G401 (cell line): ENCODE data around the gene CYP27A1. TPM values are rescaled to one million over a fixed set of nuclear protein-coding genes. Genes with fewer than 3 reads are reported as not detected.

ENCODE experiments used
- total RNA-seq: library from RNA; depleted of rRNA; stranded (reverse); fragments of >200 nt; shearing (Covaris generic); gene quantifications from 2 replicates; pipeline ENCODE4 v1.2.3, GENCODE V29; 2014; rRNA removed

Gene CYP27A1
- total RNA-seq, 1 experiment from 2014 or later = not detected

Other genes with a start within 250 kb of the CYP27A1 start
- 10.7 and 25.6 TPM in 2 replicates for gene USP37, start 213.8 kb upstream of the CYP27A1 start, total RNA-seq
- gene CNOT9, start 213.3 kb upstream of the CYP27A1 start, total RNA-seq = 85.2 and 92.8 TPM in 2 replicates
- 1.2 and 1.3 TPM in 2 replicates for gene PLCD4, start 174.2 kb upstream of the CYP27A1 start, total RNA-seq
- gene ZNF142, start 122.5 kb upstream of the CYP27A1 start, total RNA-seq = 4.4 and 6.2 TPM in 2 replicates
- 19.4 and 47.4 TPM in 2 replicates for gene BCS1L, start 122.5 kb upstream of the CYP27A1 start, total RNA-seq
- gene RNF25, start 110.1 kb upstream of the CYP27A1 start, total RNA-seq = 35.6 and 48.6 TPM in 2 replicates
- 14.4 and 22.9 TPM in 2 replicates for gene STK36, start 110.1 kb upstream of the CYP27A1 start, total RNA-seq
- gene TTLL4, start 71.3 kb upstream of the CYP27A1 start, total RNA-seq = 6.3 and 9.7 TPM in 2 replicates
- not detected in 2 replicates for gene PRKAG3, start 49.7 kb downstream of the CYP27A1 start, total RNA-seq
- gene WNT6, start 77.7 kb downstream of the CYP27A1 start, total RNA-seq = 0.14 TPM in 1 of 2 replicates, not detected in the other
- 0.12 and 1.4 TPM in 2 replicates for gene WNT10A, start 98.7 kb downstream of the CYP27A1 start, total RNA-seq
- gene CDK5R2, start 177.5 kb downstream of the CYP27A1 start, total RNA-seq = 0.51 and 2.2 TPM in 2 replicates
- gene FEV, start 203.0 kb downstream of the CYP27A1 start, total RNA-seq = not detected in 2 replicates
- gene CRYBA2, start 211.3 kb downstream of the CYP27A1 start, total RNA-seq = not detected in 2 replicates